NB4 (cell line): ENCODE results near the gene CD8B2.
"Not testable (repeated sequence)": the region's sequence is repeated elsewhere in the genome, so short reads cannot be mapped to it uniquely, and the experiment has no call there.

Experiments
- CTCF ChIP-seq: IDR thresholded peaks from one replicate; pipeline ENCODE4 v1.5.1; 2012; ENCODE audit warnings: low read depth, low read length
- POLR2A ChIP-seq: IDR thresholded peaks from 2 replicates; pipeline ENCODE4 v1.6.1; 2011; ENCODE audit warnings: mild to moderate bottlenecking; ENCODE audit not compliant: insufficient read length; ENCODE audit errors: extremely low read depth

- TF ChIP-seq CTCF, POLR2A: not testable (repeated sequence)
Measured at GRCh38 chr2:106489701-106490100, 2.5 kb downstream of the CD8B2 start.
